ENCODE data around the gene METAP1D. TPM values are rescaled to one million over a fixed set of nuclear protein-coding genes. Genes with fewer than 3 reads are reported as not detected.
A peak's percentile ranks its signal among the peaks of the same experiment; 100 is the strongest.

METAP1D gene
- total and polyA plus RNA-seq, 8 donors = 2.9 to 16.2 (median 4.7) TPM

DNA sequence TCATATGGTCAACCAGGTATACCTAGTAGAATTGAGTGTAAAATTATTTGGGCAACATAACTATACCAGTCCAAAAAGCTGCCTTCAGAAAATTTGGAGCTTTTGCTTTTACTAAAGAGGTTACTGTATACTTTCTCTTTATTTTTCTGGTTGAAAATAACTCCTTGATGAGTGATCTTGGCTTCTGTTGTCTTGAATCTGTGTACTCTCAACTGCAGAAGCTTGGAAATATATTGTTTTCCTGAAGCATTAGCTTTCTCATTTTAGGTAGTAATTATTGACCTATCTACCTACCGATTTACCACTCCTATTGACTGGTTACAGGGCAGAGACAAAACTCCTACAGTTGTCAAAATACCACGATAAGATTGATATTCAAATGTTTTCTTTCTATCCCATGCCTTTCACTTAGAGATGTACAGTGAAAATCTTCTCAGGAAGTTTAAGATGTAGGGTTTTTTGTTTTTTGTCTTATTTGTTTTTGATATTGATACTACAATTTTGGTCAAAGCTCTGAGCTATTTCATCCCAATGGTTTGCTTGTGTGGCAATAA lies 49.9 kb downstream of the METAP1D start:
- WGBS, 5 donors = 93 to 96% (median 94%) methylated on average over 2 of the region's 2 CpGs
- Histone ChIP-seq H3K36me3 (no peaks in the 10 kb centered on the region), H3K4me3 (no peak overlapping the region), H3K27me3 (no peaks in the 10 kb centered on the region), H3K27ac (no peak overlapping the region), H3K4me1 (peaks cover 0 to 5% (median 2%) of the 10 kb centered on the region in 4 donors), H3K9me3 (no peaks in the 10 kb centered on the region)
- no peak for TF ChIP-seq CTCF (IDR thresholded peaks at IDR 0.05)
- TF ChIP-seq EP300 (IDR thresholded peaks at IDR 0.05) = no peak
- TF ChIP-seq POLR2AphosphoS5 (IDR thresholded peaks at IDR 0.05) = no peak
- no peak for TF ChIP-seq POLR2A (IDR thresholded peaks at IDR 0.05)
- intact Hi-C loops (cut with DNase I; ENCODE audit: low total_unique reads) = no loop called here
- DNase-seq = no peak

GRCh38 chr2:172050479-172051125 lies 50.8 kb downstream of the METAP1D start:
- Histone ChIP-seq H3K27ac (no peak overlapping the region), H3K4me1 (peaks cover 0 to 5% (median 2%) of the 10 kb centered on the region in 4 donors), H3K27me3 (no peaks in the 10 kb centered on the region), H3K36me3 (no peaks in the 10 kb centered on the region), H3K4me3 (no peak overlapping the region), H3K9me3 (no peaks in the 10 kb centered on the region)
- DNase-seq = no peak
- TF ChIP-seq POLR2A (IDR thresholded peaks at IDR 0.05) = no peak
- TF ChIP-seq CTCF (IDR thresholded peaks at IDR 0.05) = no peak
- intact Hi-C loops (cut with DNase I; ENCODE audit: low total_unique reads) = no loop called here
- 85 to 99% (median 93%) methylated on average over 1 of the region's 1 CpG for WGBS, 5 donors

DNA sequence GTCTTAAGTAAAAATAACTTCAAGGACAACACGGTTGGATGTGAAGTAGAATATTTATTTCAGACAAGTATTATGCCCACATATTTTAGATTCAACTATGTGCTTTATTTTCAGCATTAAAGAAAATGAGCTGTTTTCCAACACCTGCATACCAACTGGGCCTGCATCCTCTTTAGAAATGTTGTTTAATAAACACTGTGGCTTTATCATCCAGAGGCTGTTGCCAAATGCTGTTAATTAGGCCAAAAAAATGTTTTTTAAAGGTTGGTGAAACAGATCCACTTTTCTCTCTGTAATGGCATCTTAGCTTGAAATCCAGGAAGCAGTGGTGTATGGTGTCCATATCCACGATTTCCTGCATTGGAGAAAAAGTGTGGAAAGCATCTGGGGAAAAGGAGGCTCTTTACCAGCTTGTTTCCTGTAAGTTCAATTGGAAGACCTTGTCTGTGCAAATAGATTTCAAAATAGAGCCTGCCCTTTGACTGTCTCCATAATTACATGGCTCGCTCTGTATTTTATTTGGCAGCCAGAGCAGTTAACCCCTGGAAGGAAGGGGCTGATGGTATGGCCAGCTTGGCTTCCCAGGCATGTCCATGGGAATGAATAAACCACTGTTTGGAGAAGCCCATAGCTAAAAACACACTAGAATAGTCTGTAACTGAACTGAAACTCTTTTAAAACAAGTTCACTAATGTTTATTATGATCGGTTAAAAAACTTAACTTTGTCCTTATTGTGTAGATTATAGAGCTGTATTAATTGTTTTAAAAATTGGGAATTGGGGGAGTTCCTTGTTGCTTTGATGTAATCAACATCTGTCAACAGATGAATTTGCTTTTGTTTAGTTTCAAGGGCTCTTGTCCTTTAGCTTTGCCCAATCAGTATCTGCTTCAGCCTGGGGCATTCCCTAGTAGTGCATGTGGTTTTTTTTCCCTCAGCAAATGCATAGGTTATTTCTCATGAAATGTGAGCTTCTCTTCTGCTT lies 52.5 kb downstream of the METAP1D start:
- Histone ChIP-seq H3K4me3 (no peak overlapping the region), H3K9me3 (no peaks in the 10 kb centered on the region), H3K4me1 (peaks cover 0 to 5% (median 2%) of the 10 kb centered on the region in 4 donors), H3K36me3 (no peaks in the 10 kb centered on the region), H3K27me3 (no peaks in the 10 kb centered on the region), H3K27ac (no peak overlapping the region)
- peak in 1 of 2 donors; percentile 42 for DNase-seq
- TF ChIP-seq EP300 (IDR thresholded peaks at IDR 0.05) = no peak
- TF ChIP-seq CTCF (IDR thresholded peaks at IDR 0.05) = no peak
- no peak for TF ChIP-seq POLR2AphosphoS5 (IDR thresholded peaks at IDR 0.05)
- TF ChIP-seq POLR2A (IDR thresholded peaks at IDR 0.05) = no peak
- intact Hi-C loops (cut with DNase I; ENCODE audit: low total_unique reads) = no loop called here
- WGBS, 5 donors = 42 to 64% (median 57%) methylated on average over 4 of the region's 4 CpGs

GRCh38 chr2:172053486-172053885 lies 53.7 kb downstream of the METAP1D start:
- intact Hi-C loops (cut with DNase I; ENCODE audit: low total_unique reads) = no loop called here
- 75 to 98% (median 88%) methylated on average over 1 of the region's 1 CpG for WGBS, 5 donors
- H3K36me3 ChIP-seq = no peaks in the 10 kb centered on the region

More at GRCh38 chr2:172053486-172053885, 53.7 kb downstream of the METAP1D start:
- Histone ChIP-seq H3K27ac (no peak overlapping the region), H3K9me3 (no peaks in the 10 kb centered on the region), H3K4me3 (no peak overlapping the region), H3K4me1 (peaks cover 0 to 5% (median 2%) of the 10 kb centered on the region in 4 donors), H3K27me3 (no peaks in the 10 kb centered on the region)
- TF ChIP-seq POLR2AphosphoS5 (IDR thresholded peaks at IDR 0.05) (no peak), EP300 (IDR thresholded peaks at IDR 0.05) (no peak), POLR2A (IDR thresholded peaks at IDR 0.05) (no peak), CTCF (IDR thresholded peaks at IDR 0.05) (no peak)
- no peak for DNase-seq

Measured in stomach (tissue), 9 donors.